ELR (cell line): ENCODE data around the gene KIAA0825.

Experiments
- DNase-seq: peaks from one replicate; pipeline ENCODE4 v3.0.0-alpha.2; 2015; ENCODE audit warnings: low read depth

The KIAA0825 gene

DNA sequence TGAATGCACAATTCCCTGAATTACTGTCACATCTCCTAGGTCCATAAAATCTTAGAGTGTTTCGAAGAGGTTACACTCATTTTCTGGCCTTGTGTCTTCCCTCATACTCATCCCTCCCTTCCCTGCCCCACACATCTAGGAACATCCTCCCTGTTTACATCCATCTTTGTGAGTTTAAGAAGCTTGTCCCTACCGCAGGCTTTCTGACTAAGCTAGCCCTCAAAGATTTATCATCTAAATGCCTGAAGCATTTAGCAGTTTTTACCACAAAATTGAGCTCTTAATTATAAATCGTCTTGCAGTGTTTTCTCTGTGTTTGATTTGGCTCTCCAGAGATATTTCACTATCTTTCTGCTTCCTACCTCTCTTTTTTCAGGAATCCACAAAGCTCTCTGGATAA is 374.8 kb downstream of the KIAA0825 start:
- peak; percentile 52 for DNase-seq

DNA sequence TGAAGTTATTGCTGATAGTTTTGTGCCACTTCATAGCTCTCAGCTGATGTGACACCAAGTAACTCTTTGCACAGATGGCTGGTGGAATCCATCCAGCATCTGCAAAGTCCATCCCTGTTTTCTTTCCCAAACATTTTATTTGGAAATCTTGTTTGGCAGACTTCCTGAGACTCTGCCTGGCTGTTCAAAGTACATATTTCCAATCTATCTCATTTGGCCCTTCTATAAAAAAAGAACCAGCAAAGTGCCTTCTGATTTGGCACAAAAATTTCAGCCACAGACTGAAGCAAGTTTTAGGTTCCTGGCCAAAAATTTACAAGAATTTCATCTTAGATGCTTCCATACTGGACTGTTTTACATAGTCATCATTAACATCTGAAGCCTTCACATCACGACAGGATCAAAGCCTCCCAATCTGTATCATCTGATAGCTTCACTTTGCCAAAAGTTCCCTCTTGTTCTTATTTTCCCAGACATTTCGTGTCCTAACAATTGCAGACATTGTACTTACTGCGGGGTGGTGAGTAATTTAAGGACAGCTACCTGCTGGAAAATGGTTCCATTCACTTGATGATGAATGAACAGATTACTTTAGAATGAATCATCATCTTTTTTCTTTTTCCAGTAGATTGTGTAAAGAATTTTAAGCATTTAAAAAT is 377.3 kb downstream of the KIAA0825 start:
- DNase-seq = peak; percentile 72

DNA sequence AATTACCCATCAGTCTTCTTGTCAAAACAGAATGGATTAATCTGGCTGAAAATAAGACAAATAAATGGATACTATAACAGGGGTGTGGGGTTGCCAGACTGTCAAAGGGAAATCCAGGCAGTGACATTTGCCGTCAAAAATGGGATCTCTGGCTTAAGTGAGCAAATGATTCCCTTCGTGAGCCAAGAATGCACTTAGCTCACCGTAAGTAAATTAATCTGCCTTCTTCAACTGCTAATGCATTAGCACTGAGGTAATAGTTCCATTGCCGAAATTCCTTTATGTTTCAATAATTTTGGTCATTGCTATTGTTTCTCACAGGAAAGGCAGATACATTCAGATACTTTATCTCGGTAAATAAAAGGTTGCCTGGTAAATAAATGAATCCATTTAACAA is 377.8 kb downstream of the KIAA0825 start:
- DNase-seq = no peak

DNA sequence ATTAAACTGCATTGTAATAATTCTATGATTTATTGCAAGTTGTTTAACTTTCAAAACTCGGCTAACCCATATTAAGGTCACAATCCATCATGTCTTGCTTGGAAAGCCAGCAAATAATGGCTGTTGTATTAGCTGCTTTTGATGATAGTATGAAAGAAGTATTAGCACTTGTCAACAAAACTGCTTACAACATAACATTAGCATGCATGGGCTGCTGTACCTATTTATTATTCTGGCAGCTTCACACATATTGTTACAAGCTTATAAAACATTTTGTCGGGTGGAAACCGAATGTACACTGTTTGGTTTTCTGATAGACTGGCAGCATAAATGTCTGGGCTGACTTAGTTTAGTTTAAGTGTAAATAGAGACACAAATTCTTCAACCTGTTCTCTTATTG is 378.3 kb downstream of the KIAA0825 start:
- DNase-seq = no peak

DNA sequence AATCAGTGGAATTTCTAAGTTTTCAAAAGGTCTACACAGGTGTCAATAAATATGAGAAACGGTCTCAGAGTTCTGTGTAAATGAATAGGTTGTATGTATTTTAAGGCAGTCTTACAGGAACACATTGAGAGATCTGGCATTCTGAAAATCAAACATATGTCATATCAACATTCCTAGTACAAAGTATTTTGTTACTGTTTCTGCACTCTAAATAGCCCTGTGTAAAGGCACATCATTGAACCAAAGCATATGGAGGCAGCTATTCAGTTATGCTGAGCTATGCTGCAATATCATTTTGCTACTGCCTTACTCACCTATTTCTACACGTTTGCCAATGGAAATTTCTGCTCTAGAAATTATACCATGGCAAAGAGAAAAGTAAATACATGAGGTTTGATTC is 379.1 kb downstream of the KIAA0825 start:
- no peak for DNase-seq

DNA sequence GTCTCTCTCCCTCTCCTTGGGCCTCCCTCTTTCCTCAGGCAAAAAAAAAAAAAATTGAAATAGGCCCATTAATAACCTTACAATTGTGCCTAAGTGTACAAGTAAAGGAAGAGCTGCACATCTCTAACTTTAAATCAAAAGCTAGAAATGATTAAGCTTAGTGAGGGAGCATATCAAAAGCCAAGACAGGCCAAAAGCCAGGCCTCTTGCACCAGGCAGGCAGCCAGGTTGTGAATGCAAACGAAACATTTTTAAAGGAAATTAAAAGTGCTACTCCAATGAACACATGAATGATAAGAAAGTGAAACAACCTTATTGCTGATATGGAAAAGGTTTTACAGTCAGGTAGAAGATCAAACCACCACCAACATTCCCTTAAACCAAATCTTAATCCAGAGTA is 383.4 kb downstream of the KIAA0825 start:
- DNase-seq = no peak

DNA sequence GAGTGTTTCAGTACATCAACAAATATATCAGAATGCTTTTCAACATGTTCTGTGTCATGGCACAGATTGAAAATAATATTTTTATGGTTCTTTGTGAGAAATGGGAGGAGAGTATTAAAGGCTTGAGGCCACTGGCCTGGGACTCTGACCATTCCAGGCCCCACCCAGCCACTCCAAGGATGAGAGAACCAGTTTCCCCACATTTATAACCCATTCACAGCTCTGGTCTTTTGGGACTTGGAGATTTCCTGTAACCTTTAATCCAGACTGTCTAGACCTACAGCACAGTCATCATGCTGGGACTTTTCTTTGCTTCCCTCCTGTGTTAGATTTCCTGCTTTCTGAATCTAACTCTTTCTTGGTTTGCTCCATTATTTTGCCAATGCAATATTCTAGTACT is 389.6 kb downstream of the KIAA0825 start:
- no peak for DNase-seq

DNA sequence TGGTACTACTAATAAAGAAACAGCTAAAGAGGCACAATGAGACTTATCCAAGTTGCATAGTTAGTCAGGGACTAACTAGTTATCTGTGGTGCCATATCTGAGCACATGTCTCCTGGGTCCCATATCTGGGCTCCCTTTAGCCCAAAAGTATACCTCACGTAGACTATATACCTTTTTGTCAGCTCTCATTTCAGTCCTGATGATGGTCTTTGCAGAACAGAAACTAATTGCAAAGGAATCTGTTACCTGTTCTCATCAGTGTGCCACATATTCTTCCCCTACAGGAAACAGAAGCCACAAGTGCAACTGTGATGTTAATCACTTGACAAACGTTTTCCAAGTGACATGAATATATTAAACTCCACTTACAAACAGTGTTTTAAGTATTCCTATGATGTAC is 395.2 kb downstream of the KIAA0825 start:
- no peak for DNase-seq

DNA sequence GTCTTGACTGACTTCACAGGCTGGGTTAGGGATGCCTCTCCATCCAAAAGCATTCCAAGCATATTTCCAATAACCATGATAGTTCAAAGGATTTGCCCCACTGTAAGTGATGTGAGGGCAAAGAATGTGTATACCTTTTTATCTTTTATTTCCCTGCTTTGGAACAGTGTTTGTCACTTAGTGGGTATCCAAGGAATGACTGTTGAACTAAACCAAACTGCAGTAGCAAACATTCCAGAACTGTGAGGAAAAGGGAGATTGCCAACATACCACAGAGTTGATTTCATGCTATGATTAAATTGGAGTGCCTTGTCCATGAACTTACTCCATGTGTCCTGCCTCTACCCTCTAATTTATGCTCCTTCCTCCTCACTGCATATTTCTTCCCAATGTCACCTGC is 400.0 kb downstream of the KIAA0825 start:
- peak; percentile 74 for DNase-seq

DNA sequence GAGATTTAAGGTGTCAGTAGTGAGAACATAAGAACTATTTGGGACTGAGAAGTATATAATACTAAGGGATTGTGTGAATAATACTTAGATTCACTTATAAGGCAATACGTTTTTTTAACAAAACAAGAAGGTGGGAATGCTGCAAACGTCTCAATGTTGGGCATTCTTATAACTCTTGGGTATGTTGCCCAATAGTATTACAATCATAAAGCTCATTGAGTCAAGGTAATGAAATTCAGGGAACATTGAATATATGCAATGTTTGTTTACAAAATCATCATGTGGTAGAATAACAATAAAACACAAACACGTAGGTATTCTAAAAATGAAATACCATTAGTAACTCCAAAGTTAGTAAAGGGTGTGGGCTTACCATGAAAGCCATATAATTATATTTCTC is 400.7 kb downstream of the KIAA0825 start:
- peak; percentile 13 for DNase-seq

DNA sequence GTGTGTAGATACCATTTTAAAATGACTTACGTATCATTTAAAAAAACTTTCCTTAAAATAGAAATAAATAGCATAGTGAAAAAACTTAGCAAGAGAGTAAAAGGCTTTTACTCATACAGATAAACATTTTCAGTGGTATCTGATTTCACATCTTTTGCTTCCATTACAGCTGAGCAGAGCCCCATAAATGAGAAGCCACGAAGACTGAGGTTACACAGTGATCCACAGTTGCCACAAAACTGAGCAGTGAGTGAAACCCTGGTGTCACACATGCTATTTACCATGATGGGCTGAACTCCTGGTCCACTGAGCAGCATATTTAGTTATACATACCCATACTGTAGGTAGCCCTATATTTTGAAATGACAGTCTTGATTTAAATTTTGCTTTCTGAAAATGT is 401.2 kb downstream of the KIAA0825 start:
- no peak for DNase-seq

DNA sequence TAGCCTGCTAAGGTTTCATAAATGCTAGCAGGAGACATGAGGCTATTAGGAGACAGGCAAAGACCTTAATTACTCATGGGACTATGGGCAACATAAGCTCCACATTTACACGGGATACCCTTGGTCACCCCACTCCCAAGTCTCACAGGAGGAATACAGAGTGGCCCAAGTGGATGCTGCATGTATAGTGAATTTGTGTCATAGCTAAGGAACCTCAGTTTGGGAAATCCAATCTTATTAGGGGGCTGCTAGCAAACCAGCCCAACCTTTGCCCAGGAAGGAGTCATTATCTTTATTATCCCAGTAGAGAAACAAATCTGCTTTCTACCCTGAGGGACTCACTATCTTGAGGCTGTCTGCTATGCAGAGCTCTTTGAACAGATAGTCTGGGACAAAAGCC is 405.9 kb downstream of the KIAA0825 start:
- DNase-seq = no peak

DNA sequence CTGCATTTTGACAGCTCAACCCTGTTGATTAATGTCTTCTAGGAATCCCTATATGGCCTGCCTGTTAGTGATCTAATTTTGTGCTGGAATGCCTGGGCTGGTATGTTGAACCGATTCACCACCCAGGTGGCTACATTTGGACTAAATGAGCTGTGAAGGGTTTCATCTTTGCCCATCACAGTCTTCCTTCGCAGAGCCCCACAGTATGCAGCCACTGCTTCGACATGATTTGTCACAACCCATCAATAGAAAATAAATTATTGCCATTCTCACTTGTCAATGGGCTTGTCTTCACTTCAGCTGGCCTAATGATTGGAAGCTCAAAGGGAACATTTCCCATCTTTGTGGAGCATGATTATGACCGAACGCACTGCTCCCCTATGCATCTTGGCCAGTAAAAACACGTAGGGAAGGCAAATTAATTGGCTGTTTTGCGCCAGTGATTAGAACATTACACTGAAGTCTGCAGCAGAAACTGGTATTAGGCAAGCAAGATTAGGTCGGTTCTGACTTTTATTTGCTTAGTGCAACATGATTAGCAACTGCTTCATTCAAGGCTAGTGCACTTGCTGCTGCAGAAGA is 408.5 kb downstream of the KIAA0825 start:
- no peak for DNase-seq

DNA sequence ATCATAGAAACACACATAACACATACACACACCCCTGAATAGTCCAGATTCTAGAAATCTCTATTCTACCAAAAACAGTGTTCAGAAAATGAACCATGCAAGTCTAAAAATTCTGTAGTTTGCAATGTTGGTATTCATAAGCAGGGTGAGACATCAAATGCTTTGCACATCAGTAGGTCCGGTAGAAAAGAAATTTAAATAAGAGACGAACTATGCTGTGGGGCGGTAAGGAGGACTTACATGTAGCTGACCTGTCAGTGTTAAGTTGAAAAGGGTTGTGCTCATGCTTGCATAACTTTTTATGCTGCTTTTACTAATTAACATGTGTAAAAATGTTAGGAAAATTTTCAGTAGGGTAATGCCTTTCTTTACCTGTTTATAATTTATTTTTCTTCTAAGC is 409.1 kb downstream of the KIAA0825 start:
- DNase-seq = no peak

DNA sequence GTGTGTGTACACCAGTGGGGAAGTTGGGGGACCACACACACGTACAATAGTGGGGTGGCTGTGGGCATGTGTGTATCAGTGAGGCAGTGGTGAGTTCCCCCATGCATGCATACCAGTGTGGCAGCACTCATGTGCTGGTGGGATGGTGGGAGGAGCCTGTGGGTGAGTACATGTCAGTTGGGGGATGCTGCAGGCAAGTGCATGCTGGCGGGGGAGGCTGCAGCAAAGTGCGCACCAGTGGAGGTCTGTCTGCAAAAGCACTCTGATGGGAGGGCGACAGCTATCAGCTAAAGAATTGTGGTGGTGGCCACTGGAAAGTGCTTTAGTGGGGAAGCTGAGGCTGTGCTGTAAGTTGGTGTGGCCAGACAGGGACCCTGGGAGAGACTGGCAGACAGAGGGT is 418.8 kb downstream of the KIAA0825 start:
- DNase-seq = no peak

DNA sequence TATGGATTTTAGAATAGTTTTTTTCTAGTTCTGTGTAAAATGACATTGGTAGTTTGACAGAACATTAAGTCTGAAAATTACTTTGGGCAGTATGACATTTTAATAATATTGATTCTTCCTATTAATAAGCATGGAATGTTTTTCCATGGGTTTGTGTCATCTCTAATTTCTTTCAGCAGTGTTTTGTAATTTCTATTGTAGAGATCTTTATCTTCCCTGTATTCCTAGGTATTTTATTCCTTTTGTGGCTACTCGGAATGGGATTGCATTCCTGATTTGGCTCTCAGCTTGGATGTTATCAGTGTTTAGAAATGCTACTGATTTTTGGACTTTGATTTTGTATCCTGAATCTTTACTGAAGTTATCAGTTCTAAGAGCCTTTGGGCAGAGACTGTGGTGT is 420.4 kb downstream of the KIAA0825 start:
- DNase-seq = no peak

DNA sequence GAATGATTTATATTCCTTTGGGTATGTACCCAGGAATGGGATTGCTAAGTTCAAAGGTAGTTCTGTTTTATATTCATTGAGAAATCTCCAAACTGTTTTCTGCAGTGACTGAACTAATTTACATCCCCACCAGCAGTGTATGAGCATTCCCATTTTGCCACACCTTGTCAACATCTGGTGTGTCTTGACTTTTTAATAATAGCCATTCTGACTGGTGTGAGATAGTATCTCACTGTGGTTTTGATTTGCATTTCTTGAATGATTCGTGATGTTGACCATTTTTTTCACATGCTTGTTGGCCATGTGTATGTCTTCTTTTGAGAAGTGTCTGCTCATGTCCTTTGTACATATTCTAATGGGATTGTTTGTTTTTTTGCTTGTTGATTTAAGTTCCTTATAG is 421.5 kb downstream of the KIAA0825 start:
- no peak for DNase-seq

DNA sequence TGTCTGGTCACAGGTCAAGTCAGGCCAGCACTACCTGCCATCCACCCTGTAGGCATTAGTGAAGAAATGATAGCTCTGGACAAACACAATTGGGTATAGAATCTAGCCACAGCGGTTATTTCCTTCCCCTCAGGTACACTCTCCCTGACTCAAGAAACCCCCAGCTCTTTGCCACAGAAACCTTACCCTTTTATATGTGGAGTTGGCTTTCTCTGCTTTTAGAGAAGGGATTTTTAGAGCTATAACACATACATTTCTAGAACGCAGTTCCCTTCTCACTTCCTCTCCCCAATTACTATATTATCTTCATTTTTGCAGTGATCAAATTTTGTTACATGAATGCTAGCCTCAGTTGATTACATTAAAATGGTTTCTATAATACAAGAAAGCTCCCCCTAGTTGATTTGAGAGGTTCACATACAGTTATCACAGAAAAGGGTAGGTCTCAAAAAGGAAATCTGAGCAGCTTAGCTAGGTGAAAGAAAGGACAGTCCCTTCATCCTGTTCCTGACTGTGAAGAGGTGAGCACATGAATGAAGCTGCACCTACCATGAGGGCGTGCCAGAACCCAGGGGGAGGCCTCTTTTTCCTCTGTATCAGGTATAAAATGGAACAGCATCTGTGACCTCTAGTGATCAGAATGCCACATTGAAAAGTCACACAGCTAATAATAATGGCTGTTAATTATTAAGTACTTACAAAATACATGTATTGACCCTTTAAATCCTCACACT is 425.6 kb downstream of the KIAA0825 start:
- no peak for DNase-seq

DNA sequence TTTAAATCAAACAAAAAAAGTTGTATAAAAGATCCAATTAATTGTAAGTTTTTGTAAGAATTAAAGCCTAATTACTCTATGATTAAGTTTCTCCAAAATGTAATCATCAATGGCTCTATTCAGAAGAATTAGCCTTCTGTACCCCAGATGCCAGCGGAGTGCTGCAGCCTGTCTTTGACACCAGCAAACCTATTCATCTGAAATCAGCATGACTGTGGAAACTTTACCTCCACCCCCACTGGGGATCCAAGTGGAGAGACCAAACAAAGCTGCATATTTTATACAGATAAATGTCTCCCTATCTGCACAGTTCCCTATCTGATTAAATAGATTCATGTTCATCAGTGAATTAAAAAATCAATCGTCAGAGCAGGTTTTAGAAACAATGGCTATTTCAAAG is 426.8 kb downstream of the KIAA0825 start:
- no peak for DNase-seq

DNA sequence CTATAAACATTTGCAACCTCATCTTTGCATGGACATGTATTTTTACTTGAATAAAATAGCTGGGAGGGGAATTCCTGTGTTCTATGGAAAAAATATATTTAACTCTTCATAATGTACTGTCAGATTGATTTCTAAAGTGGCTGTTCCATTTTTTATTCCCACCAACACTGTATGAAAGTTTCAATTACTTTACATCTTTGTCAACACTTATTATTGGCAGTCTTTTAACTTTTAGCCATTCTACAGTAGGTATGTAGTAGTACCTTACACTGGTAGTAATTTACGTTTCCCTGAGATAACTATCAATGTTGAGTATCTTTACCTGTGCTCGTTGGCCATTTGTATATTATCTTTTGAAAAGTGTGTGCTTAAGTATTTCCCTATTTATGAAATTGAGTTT is 429.7 kb downstream of the KIAA0825 start:
- DNase-seq = no peak

DNA sequence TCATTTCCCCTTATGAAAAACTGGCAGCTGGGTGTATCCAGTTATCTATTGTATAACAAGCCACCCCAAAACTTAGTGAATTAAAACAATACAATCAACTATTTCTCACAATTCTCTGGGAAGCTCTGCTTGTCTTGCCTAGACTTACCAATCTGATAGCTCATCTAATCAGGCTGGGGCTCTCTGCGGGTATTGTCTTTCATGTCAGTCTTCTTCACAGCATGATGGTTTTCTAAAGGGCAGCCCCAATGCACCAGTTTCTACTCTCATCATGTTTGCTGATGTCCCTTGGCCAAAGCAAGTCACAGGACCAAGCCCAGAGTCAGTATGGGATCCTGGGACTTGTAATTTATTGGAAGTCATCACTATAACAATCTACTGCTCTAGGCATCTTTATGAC is 433.5 kb downstream of the KIAA0825 start:
- DNase-seq = no peak

DNA sequence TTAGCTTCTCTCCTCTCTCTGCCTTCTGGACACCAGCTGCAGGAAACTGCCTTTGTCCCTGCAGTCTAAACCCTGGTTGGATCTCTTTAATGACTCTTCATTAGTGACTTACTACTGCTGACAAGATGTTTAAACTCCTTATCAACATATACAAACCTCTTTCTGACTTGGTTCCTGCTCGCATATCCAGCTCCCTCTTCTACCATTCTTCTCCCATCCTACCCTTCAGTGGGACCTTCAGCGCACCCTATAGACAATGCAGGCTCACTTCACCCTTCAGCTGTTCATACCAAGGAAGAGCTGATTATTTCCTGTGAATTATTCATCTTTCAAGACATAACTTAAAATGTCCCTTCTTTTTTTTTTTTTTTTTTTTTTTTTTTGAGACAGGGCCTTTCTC is 436.5 kb downstream of the KIAA0825 start:
- DNase-seq = peak; percentile 46

DNA sequence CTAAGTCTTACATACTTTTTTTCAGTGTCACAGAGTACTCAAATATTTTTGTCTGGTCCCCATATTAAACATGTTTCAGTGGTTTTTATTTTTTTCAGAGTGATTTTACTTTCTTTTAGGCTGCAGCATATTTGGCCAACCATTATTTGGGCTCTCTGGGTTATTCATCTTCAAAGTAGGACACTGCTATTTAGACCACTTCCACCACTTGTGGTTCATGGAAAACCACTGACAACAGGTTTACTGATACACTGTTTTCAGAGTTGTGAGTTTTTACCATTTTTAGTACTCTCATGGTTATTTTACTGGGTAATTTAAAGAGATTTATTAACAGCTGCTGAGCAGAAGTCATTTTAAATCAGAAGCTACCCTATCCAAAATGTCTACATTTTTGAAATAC is 437.6 kb downstream of the KIAA0825 start:
- no peak for DNase-seq

DNA sequence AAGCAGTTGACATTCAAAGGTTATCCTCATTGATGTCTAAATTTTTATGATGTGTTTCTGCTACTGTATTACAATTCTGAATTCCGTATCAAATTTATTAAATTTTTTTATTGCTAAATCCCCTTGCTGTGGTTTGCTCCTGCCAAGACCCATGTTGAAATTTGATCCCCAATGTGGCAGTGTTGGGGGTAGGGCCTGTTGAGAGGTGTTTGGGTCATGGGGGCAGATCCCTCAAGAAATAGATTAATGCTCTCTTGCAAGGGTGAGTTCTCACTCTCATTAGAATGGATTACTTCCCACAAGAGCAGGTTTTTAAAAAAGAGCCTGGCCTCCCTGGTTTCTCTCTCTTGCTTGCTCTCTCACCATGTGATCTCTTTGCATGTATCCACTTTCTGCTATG is 442.5 kb downstream of the KIAA0825 start:
- no peak for DNase-seq
